Activated T-cell treated with anti-CD3 and anti-CD28 coated beads, Interleukin-2, amount 50 U/mL, for 72 hours (primary cell): ENCODE measurements around the gene CACTIN. TPM values are rescaled to one million over a fixed set of nuclear protein-coding genes. Genes with fewer than 3 reads are reported as not detected.
"Not testable (repeated sequence)": the region's sequence is repeated elsewhere in the genome, so short reads cannot be mapped to it uniquely, and the experiment has no call there.

ENCODE experiments used
- ATAC-seq, 2 donors: fragments of 150-1000 bp; cut with Tn5 transposase; replicated peaks in 1 of 2; 2 replicates each; pipeline ENCODE4 v1.10.0; 2021; ENCODE audit warnings: moderate library complexity in 2 of 2, mild to moderate bottlenecking in 1 of 2
- DNase-seq, 2 donors: peaks; one replicate each; pipeline ENCODE4 v3.0.0; 2021 to 2022; ENCODE audit warnings: mixed read lengths in 1 of 2
- H3K27ac Mint-ChIP-seq: one replicate; pipeline ENCODE4 v1.8.0; 2022; ENCODE audit warnings: mild to moderate bottlenecking, moderate library complexity, mixed read lengths
- H3K27me3 Mint-ChIP-seq: one replicate; pipeline ENCODE4 v1.8.0; 2022; ENCODE audit warnings: low read depth, mixed read lengths
- H3K36me3 Mint-ChIP-seq, 2 donors: one replicate each; pipeline ENCODE4 v1.8.0; 2022; ENCODE audit warnings: mixed read lengths in 2 of 2, mild to moderate bottlenecking in 1 of 2; ENCODE audit not compliant: insufficient read depth in 2 of 2
- H3K4me1 Mint-ChIP-seq: one replicate; pipeline ENCODE4 v1.8.0; 2022; ENCODE audit warnings: low read depth, mixed read lengths
- H3K4me3 Mint-ChIP-seq, 2 donors: one replicate each; pipeline ENCODE4 v1.8.0; 2022; ENCODE audit warnings: mild to moderate bottlenecking in 2 of 2, mixed read lengths in 2 of 2, moderate library complexity in 2 of 2
- H3K9me3 Mint-ChIP-seq, 2 donors: one replicate each; pipeline ENCODE4 v1.8.0; 2022; ENCODE audit warnings: mixed read lengths in 2 of 2
- total RNA-seq, 2 donors: library from RNA; stranded (reverse); gene quantifications; one replicate each; pipeline ENCODE4 v1.2.3, GENCODE V29; 2022

Gene CACTIN
- total RNA-seq, 2 donors from 2014 or later: 24.4 to 31.2 TPM

GRCh38 chr19:3647102-3647501 is 20.5 kb upstream of the CACTIN start:
- DNase-seq, H3K9me3 Mint-ChIP-seq, H3K4me3 Mint-ChIP-seq, H3K27me3 Mint-ChIP-seq, H3K36me3 Mint-ChIP-seq, ATAC-seq, H3K4me1 Mint-ChIP-seq, H3K27ac Mint-ChIP-seq: not testable (repeated sequence)

DNA sequence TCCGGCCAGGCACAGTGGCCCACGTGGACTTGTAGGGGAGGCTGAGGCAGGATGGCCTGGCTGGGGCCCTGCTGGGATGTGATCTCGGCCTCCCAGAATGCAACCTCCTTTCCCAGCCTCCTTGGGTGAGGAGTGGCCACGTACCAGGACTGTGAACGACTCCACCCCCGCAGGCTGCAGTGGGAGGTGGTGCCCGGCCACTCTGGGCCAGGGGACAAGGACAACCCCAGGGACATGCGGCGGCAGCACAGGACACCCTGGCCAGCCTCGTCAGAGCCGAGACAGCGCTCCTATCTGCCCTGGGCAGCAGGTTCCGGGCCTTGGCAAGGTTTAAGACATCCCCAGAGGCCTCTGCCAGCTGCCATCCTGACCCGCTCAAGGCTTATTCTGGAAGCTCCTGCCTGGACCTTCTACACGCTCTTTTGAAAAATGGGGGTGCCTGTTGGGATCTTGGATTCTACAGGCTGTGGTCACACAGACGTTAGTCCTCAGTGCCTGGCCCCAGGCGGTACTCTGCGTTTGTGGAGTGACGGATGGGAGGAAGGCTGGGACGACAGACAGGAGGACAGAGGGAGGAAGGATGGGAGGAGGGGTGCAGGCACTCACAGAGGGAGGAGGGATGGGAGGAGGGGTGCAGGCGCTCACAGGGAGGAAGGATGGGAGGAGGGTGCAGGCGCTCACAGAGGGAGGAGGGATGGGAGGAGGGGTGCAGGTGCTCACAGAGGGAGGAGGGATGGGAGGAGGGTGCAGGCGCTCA is 19.9 kb upstream of the CACTIN start:
- ATAC-seq (no peak), DNase-seq (no peak)
- H3K27me3 Mint-ChIP-seq: no peaks in the 10 kb centered on the region
- H3K9me3 Mint-ChIP-seq: no peaks in the 10 kb centered on the region
- no peaks in the 10 kb centered on the region for H3K4me1 Mint-ChIP-seq
- no peak overlapping the region for H3K4me3 Mint-ChIP-seq
- no peak overlapping the region for H3K27ac Mint-ChIP-seq
- H3K36me3 Mint-ChIP-seq: no peaks in the 10 kb centered on the region

DNA sequence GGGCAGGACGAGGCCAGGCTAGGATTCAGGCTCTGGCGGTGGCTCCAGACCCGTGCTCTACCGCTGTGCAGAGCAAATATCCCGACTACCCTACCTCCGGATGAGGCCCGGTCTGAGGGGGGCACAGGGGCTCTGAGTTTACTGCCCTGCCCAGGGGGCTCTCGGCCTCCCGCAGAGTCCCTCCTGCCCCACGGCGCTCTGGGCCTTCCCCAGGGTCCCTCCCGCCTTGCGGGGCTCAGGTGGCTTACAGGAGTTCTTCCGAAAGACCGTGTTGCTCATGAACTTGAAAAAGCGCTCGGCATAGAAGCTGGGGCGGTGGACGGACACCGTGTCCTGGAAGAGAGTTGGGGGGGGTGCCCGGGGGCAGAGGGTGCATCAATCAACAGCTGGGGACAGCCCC is 19.1 kb upstream of the CACTIN start:
- Mint-ChIP-seq H3K4me1 (no peaks in the 10 kb centered on the region), H3K27ac (no peak overlapping the region), H3K4me3 (no peak overlapping the region), H3K36me3 (no peaks in the 10 kb centered on the region), H3K27me3 (no peaks in the 10 kb centered on the region), H3K9me3 (no peaks in the 10 kb centered on the region)
- ATAC-seq: no peak
- no peak for DNase-seq

GRCh38 chr19:3645067-3645396 is 18.4 kb upstream of the CACTIN start:
- Mint-ChIP-seq H3K27me3 (no peaks in the 10 kb centered on the region), H3K27ac (no peak overlapping the region), H3K9me3 (no peaks in the 10 kb centered on the region), H3K36me3 (no peaks in the 10 kb centered on the region), H3K4me1 (no peaks in the 10 kb centered on the region), H3K4me3 (no peak overlapping the region)
- DNase-seq: no peak
- no peak for ATAC-seq

- no peaks in the 10 kb centered on the region for H3K4me1 Mint-ChIP-seq
- H3K36me3 Mint-ChIP-seq: no peaks in the 10 kb centered on the region
- H3K9me3 Mint-ChIP-seq: no peaks in the 10 kb centered on the region
- no peak overlapping the region for H3K27ac Mint-ChIP-seq
- no peaks in the 10 kb centered on the region for H3K27me3 Mint-ChIP-seq
- DNase-seq: no peak
- no peak for ATAC-seq
- no peak overlapping the region for H3K4me3 Mint-ChIP-seq
Measured at GRCh38 chr19:3644351-3645066, 17.9 kb upstream of the CACTIN start.

DNA sequence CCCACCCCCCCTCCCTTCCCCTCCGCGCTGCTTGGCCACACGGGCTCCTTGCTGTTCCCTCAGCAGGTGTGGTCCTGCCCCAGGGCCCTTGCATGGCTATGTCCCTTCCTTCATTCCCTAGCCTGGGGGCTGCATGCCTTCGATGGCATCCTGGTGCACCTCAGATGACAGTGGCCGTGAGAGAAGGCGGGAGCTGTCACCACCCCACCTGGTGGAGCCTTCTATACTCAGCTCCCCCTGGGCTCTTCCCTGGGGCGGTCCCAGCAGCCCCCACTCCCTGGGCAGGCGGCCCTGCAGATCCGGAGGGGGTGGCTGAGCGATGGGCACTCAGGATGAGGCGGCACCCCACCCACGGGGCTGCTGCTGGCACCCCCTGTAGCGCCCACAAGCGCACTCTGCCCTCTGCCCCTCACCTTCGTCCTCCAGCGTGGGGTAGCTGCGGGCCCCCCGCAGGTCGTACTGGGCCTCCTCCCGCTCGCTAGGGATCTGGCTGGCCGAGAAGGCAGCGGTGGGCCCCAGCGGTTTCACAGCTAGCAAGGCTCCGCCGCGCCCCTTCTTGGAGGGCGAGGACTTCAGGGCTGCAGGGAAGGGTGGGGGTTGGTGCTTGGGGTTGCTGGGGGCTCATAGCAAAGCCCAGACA is 17.2 kb upstream of the CACTIN start:
- no peaks in the 10 kb centered on the region for H3K27me3 Mint-ChIP-seq
- H3K4me1 Mint-ChIP-seq: no peaks in the 10 kb centered on the region
- no peaks in the 10 kb centered on the region for H3K36me3 Mint-ChIP-seq
- no peak for ATAC-seq
- no peak overlapping the region for H3K27ac Mint-ChIP-seq
- no peak overlapping the region for H3K4me3 Mint-ChIP-seq
- DNase-seq: no peak
- no peaks in the 10 kb centered on the region for H3K9me3 Mint-ChIP-seq

GRCh38 chr19:3642987-3643673 is 16.5 kb upstream of the CACTIN start:
- no peaks in the 10 kb centered on the region for H3K27me3 Mint-ChIP-seq
- DNase-seq (peak; percentile 18 to 31), ATAC-seq (no peak)
- no peak overlapping the region for H3K27ac Mint-ChIP-seq
- no peaks in the 10 kb centered on the region for H3K4me1 Mint-ChIP-seq
- no peak overlapping the region for H3K4me3 Mint-ChIP-seq
- no peaks in the 10 kb centered on the region for H3K36me3 Mint-ChIP-seq
- no peaks in the 10 kb centered on the region for H3K9me3 Mint-ChIP-seq

DNA sequence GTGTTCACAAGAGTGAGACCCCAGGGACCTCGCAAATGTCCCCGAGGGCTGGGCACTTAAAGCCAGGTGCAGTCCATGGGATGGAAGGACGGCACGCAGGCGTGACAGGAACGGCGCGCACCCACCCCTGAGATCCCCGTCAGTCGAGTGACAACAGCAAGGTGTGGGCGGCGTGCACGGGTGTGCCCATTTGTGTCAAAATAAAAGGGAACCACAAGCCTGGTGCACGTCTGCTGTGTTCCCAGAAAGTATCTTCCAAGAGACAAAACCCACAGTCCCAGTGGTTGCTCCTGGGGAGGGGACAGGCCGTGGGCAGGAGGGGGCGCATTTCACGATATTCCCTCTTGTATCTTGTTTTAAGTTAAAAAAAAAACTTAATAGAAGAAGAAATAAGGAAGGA is 15.7 kb upstream of the CACTIN start:
- Mint-ChIP-seq H3K4me3 (no peak overlapping the region), H3K4me1 (no peaks in the 10 kb centered on the region), H3K27ac (no peak overlapping the region), H3K27me3 (no peaks in the 10 kb centered on the region), H3K9me3 (no peaks in the 10 kb centered on the region), H3K36me3 (no peaks in the 10 kb centered on the region)
- DNase-seq: no peak
- no peak for ATAC-seq

DNA sequence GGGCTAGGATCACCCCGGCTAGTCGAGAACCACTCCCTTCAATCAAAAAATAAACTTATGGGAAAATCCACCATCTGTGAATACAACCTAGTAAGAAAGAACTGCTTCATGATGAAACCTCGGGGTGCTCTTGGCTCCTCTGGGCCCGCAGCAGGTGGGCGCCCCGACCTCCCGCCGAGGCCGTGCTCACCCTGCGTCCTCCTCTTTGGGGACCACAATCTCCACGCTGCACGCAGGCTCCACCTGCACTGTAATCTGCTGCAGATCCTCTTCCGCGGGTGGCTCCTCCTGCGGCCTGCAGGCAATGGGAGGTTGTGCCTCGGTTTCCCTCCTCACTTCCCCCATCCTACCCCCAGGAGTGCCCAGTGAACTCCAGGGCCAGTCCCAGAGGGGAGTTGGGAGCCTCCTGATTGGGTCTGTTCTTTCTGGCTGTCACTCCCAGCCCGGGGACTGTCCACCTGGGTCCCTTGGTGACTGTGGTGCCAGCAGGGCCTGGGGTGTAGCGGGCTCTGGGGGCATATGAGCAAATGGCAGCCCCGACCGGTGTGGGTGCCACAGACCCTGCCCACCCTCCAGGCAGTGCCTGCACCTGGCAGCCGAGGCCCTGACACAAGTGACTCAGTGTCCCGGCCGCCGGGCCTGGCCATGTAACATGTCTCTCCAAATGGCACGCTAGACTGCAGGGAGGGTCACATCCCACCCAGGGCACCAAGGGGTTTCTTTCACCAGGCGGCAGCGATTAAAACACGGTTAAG is 15.1 kb upstream of the CACTIN start:
- no peaks in the 10 kb centered on the region for H3K27me3 Mint-ChIP-seq
- H3K27ac Mint-ChIP-seq: no peak overlapping the region
- no peaks in the 10 kb centered on the region for H3K9me3 Mint-ChIP-seq
- H3K4me1 Mint-ChIP-seq: no peaks in the 10 kb centered on the region
- ATAC-seq (no peak), DNase-seq (no peak)
- H3K36me3 Mint-ChIP-seq: no peaks in the 10 kb centered on the region
- no peak overlapping the region for H3K4me3 Mint-ChIP-seq

- Mint-ChIP-seq H3K9me3 (no peaks in the 10 kb centered on the region), H3K36me3 (no peaks in the 10 kb centered on the region), H3K4me3 (no peak overlapping the region), H3K27ac (no peak overlapping the region), H3K27me3 (no peaks in the 10 kb centered on the region), H3K4me1 (no peaks in the 10 kb centered on the region)
- no peak for DNase-seq
- ATAC-seq: no peak
Measured at GRCh38 chr19:3639479-3639878, 12.9 kb upstream of the CACTIN start.

- Mint-ChIP-seq H3K4me3 (no peak overlapping the region), H3K9me3 (no peaks in the 10 kb centered on the region), H3K36me3 (no peaks in the 10 kb centered on the region), H3K27ac (no peak overlapping the region), H3K4me1 (no peaks in the 10 kb centered on the region), H3K27me3 (no peaks in the 10 kb centered on the region)
- ATAC-seq (no peak), DNase-seq (no peak)
Measured at GRCh38 chr19:3638208-3639193, 11.9 kb upstream of the CACTIN start.

DNA sequence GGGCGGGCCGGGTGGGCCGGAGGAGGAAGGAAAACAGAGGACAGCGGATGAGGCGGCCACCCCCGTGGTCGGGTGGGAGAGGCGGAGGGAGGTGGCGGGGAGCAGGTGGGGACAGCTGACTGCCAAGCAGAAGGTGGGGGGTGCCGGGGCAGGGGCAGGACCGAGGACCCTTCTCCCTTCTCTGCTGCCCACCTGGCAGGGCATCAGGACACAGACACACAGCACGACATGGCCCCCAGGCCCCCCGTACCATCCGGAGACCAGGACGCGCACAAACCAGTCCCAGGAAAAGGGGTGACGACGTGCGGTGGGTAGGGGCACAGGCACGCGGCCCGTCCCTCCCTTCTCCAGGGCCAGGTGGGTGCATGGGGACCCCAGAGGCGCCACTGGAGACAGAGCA is 11.0 kb upstream of the CACTIN start:
- Mint-ChIP-seq H3K4me3 (no peak overlapping the region), H3K4me1 (no peaks in the 10 kb centered on the region), H3K27me3 (no peaks in the 10 kb centered on the region), H3K36me3 (no peaks in the 10 kb centered on the region), H3K9me3 (no peaks in the 10 kb centered on the region), H3K27ac (no peak overlapping the region)
- ATAC-seq: no peak
- no peak for DNase-seq
